ENCODE measurements around the gene TLE4. TPM values are rescaled to one million over a fixed set of nuclear protein-coding genes. Genes with fewer than 3 reads are reported as not detected.

The TLE4 gene
- polyA plus RNA-seq, 2 of the 4 experiments (the other 2 are of a cell fraction), result 14.3 to 23.1 TPM

- FAIRE-seq (no peak), DNase-seq (ENCODE audit: low read depth in 1 of 2, low spot score in 1 of 2) (no peak), ATAC-seq (no peak)
- CTCF ChIA-PET, result interaction anchor here (0.6 kb wide), 1 partner anchor 812 kb away, joined by 3 read pairs; no protein-coding TSS in a partner anchor
- Histone ChIP-seq H3K27ac (no peak overlapping the region), H3K4me1 (no peaks in the 10 kb centered on the region), H3K9me3 (no peaks in the 10 kb centered on the region), H3K4me3 (no peak overlapping the region), H3K4me2 (no peak overlapping the region)
- POLR2A ChIA-PET, result interaction anchor here (2.1 kb wide), 1 partner anchor 17 kb away, joined by 8 read pairs; the partner anchor contains the start of gene TLE4
- no peak for TF ChIP-seq CEBPB (IDR thresholded peaks at IDR 0.05)
- WGBS (ENCODE audit: missing lambda C conversion rate), result 87% methylated on average over 3 of the region's 3 CpGs
Measured at GRCh38 chr9:79588488-79589223, 16.9 kb downstream of the TLE4 start.

GRCh38 chr9:79591458-79591857 lies 19.7 kb downstream of the TLE4 start:
- no peaks in the 10 kb centered on the region for H3K9me3 ChIP-seq
- no peaks in the 10 kb centered on the region for H3K4me1 ChIP-seq
- H3K27ac ChIP-seq, result no peak overlapping the region
- FAIRE-seq (no peak), ATAC-seq (no peak), DNase-seq (ENCODE audit: low read depth in 1 of 2, low spot score in 1 of 2) (no peak)
- ChIA-PET POLR2A (interaction anchor here (1.5 kb wide), 1 partner anchor 20 kb away, joined by 6 read pairs; the partner anchor contains the start of gene TLE4), CTCF (no interaction called here)
- TF ChIP-seq MAX (IDR thresholded peaks at IDR 0.05) (no peak), FOXS1 (CRISPR knock-in tag; IDR thresholded peaks at IDR 0.05) (no peak), ZFP36 (IDR thresholded peaks at IDR 0.05; ENCODE audit: borderline replicate concordance, partially characterized antibody) (no peak), TFCP2L1 (CRISPR knock-in tag; IDR thresholded peaks at IDR 0.05) (no peak), JUN (IDR thresholded peaks at IDR 0.05) (no peak), ZNF302 (CRISPR knock-in tag; IDR thresholded peaks at IDR 0.05) (no peak), PHF8 (IDR thresholded peaks at IDR 0.05; ENCODE audit: borderline replicate concordance, low read depth) (no peak)
- H3K4me3 ChIP-seq, result no peak overlapping the region
- no peak overlapping the region for H3K4me2 ChIP-seq
- 90% methylated on average over 2 of the region's 2 CpGs for WGBS (ENCODE audit: missing lambda C conversion rate)

- Histone ChIP-seq H3K9me3 (no peaks in the 10 kb centered on the region), H3K4me2 (no peak overlapping the region), H3K4me3 (no peak overlapping the region), H3K4me1 (no peaks in the 10 kb centered on the region), H3K27ac (no peak overlapping the region)
- no peak for TF ChIP-seq HEYL (CRISPR knock-in tag; IDR thresholded peaks at IDR 0.05)
- TF ChIP-seq POLR2AphosphoS2 (conservative IDR thresholded peaks at IDR 0.05; ENCODE audit: low read length), result no peak
- no peak for TF ChIP-seq CHD2 (IDR thresholded peaks at IDR 0.05; ENCODE audit: low read length, partially characterized antibody)
- TF ChIP-seq HOXB5 (CRISPR knock-in tag; IDR thresholded peaks at IDR 0.05), result no peak
- no peak for TF ChIP-seq MAZ (IDR thresholded peaks at IDR 0.05; ENCODE audit: borderline replicate concordance, low read depth, low read length)
- no peak for TF ChIP-seq PBX3 (IDR thresholded peaks at IDR 0.05)
- no peak for TF ChIP-seq MYC (IDR thresholded peaks at IDR 0.05; ENCODE audit: borderline replicate concordance, low read length)
- no peak for TF ChIP-seq MAX (IDR thresholded peaks at IDR 0.05)
- no peak for TF ChIP-seq BCL3 (IDR thresholded peaks at IDR 0.05)
- no peak for TF ChIP-seq USF2 (IDR thresholded peaks at IDR 0.05)
- no peak for TF ChIP-seq NFE2L2 (conservative IDR thresholded peaks at IDR 0.05; ENCODE audit: low read length)
- TF ChIP-seq NR3C1 (IDR thresholded peaks at IDR 0.05), result no peak
- TF ChIP-seq SREBF2 (IDR thresholded peaks at IDR 0.05), result no peak
- TF ChIP-seq TP53 (CRISPR knock-in tag; IDR thresholded peaks at IDR 0.05), result no peak
- TF ChIP-seq FOXS1 (CRISPR knock-in tag; IDR thresholded peaks at IDR 0.05), result no peak
- TF ChIP-seq HES2 (IDR thresholded peaks at IDR 0.05), result no peak
- no peak for TF ChIP-seq TFCP2L1 (CRISPR knock-in tag; IDR thresholded peaks at IDR 0.05)
- ChIA-PET POLR2A (no interaction called here), CTCF (no interaction called here)
- DNase-seq (ENCODE audit: low read depth in 1 of 2, low spot score in 1 of 2), result no peak
- no peak for FAIRE-seq
- 87% methylated on average over 4 of the region's 4 CpGs for WGBS (ENCODE audit: missing lambda C conversion rate)
- ATAC-seq, result no peak
Measured at GRCh38 chr9:79592726-79593493, 21.1 kb downstream of the TLE4 start.

Measured in A549 (cell line).